Activated B cell treated with CpG ODN at 0.5 μM for 24 hours (primary cell): ENCODE data around the gene TACO1. TPM values are rescaled to one million over a fixed set of nuclear protein-coding genes. Genes with fewer than 3 reads are reported as not detected.

ENCODE experiments used
- ATAC-seq: fragments of 200-7000 bp; cut with Tn5 transposase; one replicate; pipeline ENCODE4 v1.10.0; 2021; ENCODE audit warnings: low read depth, mild to moderate bottlenecking, moderate library complexity
- CTCF ChIA-PET: fragments of 350-600 bp; sonication (Branson Sonifier 250); formaldehyde crosslinking; loops from one replicate; lab custom pipeline; 2021; ENCODE audit warnings: antibody characterized with exemption; lab: Charles Lee
- POLR2A ChIA-PET: fragments of 350-600 bp; sonication (Branson Sonifier 250); formaldehyde crosslinking; loops from one replicate; lab custom pipeline; 2021; ENCODE audit warnings: antibody characterized with exemption; lab: Charles Lee
- DNase-seq: peaks from one replicate; pipeline ENCODE4 v3.0.0; 2022
- H3K27ac Mint-ChIP-seq: one replicate; pipeline ENCODE4 v1.8.0; 2020; ENCODE audit warnings: mixed read lengths
- H3K27me3 Mint-ChIP-seq: one replicate; pipeline ENCODE4 v1.8.0; 2021; ENCODE audit warnings: mixed read lengths
- H3K36me3 Mint-ChIP-seq: one replicate; pipeline ENCODE4 v1.8.0; 2021; ENCODE audit warnings: low read depth, mixed read lengths
- H3K4me1 Mint-ChIP-seq: one replicate; pipeline ENCODE4 v1.8.0; 2021; ENCODE audit warnings: mixed read lengths
- H3K4me3 Mint-ChIP-seq: one replicate; pipeline ENCODE4 v1.8.0; 2020; ENCODE audit warnings: mild to moderate bottlenecking, mixed read lengths
- H3K9me3 Mint-ChIP-seq: one replicate; pipeline ENCODE4 v1.8.0; 2020; ENCODE audit warnings: mixed read lengths
- intact Hi-C: fragments of 100-400 bp; cut with micrococcal nuclease; formaldehyde crosslinking; loops from one replicate; pipeline ENCODE4 v1.15.1; 2024
- total RNA-seq: library from RNA; stranded (reverse); gene quantifications from 2 replicates; pipeline ENCODE4 v1.2.3, GENCODE V29; 2022
- TF ChIP-seq, protein P1 (sequence below): fragments of 200-600 bp; IDR thresholded peaks from one replicate; pipeline ENCODE4 v1.8.0; 2022; ENCODE audit warnings: antibody characterized with exemption, mild to moderate bottlenecking

The TACO1 gene
- total RNA-seq, 1 donor from 2014 or later: 19.1 TPM

DNA sequence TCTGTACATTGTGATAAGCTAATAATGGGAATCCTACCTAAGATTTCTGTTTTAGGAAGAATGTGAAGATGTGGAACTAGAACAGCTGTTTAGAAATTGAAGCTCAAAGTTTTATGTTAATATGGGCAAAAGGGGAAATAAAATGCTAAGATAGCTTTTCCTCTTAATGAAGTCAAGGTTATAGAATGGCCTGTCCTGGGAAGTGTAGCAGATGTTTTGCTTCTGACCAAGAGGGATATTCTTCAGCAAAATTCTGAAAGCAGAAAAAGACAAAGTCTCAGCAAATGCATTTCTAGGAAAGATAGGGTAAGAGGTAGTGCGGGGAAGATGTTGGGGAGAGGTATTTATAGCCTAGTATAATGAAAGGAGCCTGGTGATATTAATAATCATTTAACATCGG, 34.6 kb downstream of the TACO1 start:
- Mint-ChIP-seq H3K9me3 (no peaks in the 10 kb centered on the region), H3K36me3 (peaks cover 62% of the 10 kb centered on the region), H3K4me1 (peaks cover 5% of the 10 kb centered on the region), H3K27me3 (no peaks in the 10 kb centered on the region), H3K4me3 (no peak overlapping the region), H3K27ac (no peak overlapping the region)
- intact Hi-C loops: no loop called here
- ATAC-seq: no peak
- ChIA-PET POLR2A (interaction anchor here (0.6 kb wide), 2 partner anchors 26 to 137 kb away, joined by 3 to 6 read pairs; no protein-coding TSS in a partner anchor), CTCF (no interaction called here)
- DNase-seq: no peak
- TF ChIP-seq, protein P1, sequence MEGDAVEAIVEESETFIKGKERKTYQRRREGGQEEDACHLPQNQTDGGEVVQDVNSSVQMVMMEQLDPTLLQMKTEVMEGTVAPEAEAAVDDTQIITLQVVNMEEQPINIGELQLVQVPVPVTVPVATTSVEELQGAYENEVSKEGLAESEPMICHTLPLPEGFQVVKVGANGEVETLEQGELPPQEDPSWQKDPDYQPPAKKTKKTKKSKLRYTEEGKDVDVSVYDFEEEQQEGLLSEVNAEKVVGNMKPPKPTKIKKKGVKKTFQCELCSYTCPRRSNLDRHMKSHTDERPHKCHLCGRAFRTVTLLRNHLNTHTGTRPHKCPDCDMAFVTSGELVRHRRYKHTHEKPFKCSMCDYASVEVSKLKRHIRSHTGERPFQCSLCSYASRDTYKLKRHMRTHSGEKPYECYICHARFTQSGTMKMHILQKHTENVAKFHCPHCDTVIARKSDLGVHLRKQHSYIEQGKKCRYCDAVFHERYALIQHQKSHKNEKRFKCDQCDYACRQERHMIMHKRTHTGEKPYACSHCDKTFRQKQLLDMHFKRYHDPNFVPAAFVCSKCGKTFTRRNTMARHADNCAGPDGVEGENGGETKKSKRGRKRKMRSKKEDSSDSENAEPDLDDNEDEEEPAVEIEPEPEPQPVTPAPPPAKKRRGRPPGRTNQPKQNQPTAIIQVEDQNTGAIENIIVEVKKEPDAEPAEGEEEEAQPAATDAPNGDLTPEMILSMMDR: no peak

DNA sequence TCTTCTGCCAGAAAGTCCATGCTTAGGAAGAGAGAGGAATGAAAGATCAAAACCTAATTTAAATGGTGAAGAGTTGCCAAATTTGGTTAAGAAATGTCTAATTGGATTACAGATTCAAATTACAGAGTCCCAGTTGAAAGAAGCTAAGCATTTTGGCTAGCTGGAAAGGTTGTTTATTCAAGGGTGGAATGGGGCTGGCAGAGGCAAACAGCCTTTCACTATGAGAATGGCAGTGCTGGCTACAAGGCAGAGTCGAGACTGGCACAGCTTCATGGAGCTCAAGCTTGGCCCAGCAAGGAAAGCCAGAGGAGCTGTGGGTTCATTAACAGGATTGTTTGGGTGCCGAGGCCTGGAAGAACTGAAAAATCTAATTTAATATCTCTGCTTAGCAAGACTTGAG, 35.1 kb downstream of the TACO1 start:
- Mint-ChIP-seq H3K4me3 (no peak overlapping the region), H3K9me3 (no peaks in the 10 kb centered on the region), H3K4me1 (peaks cover 8% of the 10 kb centered on the region), H3K27me3 (no peaks in the 10 kb centered on the region), H3K27ac (no peak overlapping the region), H3K36me3 (peaks cover 62% of the 10 kb centered on the region)
- no peak for DNase-seq
- intact Hi-C loops: no loop called here
- TF ChIP-seq, protein P1: no peak
- ChIA-PET POLR2A (interaction anchor here (0.6 kb wide), 2 partner anchors 27 to 137 kb away, joined by 3 to 6 read pairs; no protein-coding TSS in a partner anchor), CTCF (no interaction called here)
- no peak for ATAC-seq

DNA sequence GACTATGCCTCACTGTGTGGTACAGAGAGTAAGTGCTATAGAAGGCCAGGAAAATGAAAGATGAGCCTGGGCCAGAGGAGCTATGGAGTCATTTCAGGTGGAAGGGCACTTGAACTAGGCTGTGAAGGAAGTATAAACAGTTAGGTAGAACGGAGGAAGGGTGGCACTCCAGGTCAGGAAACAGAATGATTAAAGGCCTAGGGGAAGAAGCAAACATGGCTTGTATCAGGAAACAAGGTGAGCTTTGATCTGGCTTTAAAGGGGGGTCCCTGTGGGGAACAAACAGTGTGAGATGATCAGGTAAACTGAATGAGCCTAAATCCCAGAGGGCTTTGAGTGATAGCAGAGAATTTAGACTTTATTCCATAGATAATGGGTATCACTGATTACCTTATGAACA, 38.4 kb downstream of the TACO1 start:
- DNase-seq (no peak), ATAC-seq (no peak)
- ChIA-PET CTCF (interaction anchor here (1.1 kb wide), 1 partner anchor 13 kb away, joined by 3 read pairs; no protein-coding TSS in a partner anchor), POLR2A (interaction anchor here (1.9 kb wide), 1 partner anchor 61 kb away, joined by 4 read pairs; the partner anchor contains the start of gene LIMD2)
- Mint-ChIP-seq H3K9me3 (no peaks in the 10 kb centered on the region), H3K27me3 (no peaks in the 10 kb centered on the region), H3K36me3 (peaks cover 49% of the 10 kb centered on the region), H3K27ac (no peak overlapping the region), H3K4me3 (no peak overlapping the region), H3K4me1 (peaks cover 16% of the 10 kb centered on the region)
- intact Hi-C loops: no loop called here
- TF ChIP-seq, protein P1: no peak

DNA sequence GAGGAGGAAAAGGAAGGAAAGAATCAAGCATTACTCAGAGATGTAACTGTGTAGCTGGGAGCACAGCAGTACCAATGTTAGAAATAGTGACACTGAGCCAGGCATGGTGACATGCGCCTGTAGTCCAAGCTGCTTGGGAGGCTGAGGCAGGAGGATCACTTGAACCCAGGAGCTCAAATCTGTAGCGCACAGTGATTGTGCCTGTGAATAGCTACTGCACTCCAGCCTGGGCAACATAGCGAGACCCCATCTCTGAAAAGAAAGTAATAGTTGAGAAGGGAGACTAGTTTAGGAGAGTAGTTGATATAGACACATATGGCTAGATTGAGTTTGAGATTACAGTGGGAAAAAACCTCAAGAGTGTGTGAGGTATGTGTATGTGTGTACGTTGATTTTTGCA, 39.3 kb downstream of the TACO1 start:
- no peak for ATAC-seq
- CTCF ChIA-PET: no interaction called here
- POLR2A ChIA-PET: no interaction called here
- no peaks in the 10 kb centered on the region for H3K27me3 Mint-ChIP-seq
- TF ChIP-seq, protein P1: no peak
- intact Hi-C loops: no loop called here
- peaks cover 24% of the 10 kb centered on the region for H3K4me1 Mint-ChIP-seq
- H3K27ac Mint-ChIP-seq: no peak overlapping the region
- no peaks in the 10 kb centered on the region for H3K9me3 Mint-ChIP-seq
- H3K36me3 Mint-ChIP-seq: peaks cover 42% of the 10 kb centered on the region
- no peak overlapping the region for H3K4me3 Mint-ChIP-seq
- DNase-seq: no peak

DNA sequence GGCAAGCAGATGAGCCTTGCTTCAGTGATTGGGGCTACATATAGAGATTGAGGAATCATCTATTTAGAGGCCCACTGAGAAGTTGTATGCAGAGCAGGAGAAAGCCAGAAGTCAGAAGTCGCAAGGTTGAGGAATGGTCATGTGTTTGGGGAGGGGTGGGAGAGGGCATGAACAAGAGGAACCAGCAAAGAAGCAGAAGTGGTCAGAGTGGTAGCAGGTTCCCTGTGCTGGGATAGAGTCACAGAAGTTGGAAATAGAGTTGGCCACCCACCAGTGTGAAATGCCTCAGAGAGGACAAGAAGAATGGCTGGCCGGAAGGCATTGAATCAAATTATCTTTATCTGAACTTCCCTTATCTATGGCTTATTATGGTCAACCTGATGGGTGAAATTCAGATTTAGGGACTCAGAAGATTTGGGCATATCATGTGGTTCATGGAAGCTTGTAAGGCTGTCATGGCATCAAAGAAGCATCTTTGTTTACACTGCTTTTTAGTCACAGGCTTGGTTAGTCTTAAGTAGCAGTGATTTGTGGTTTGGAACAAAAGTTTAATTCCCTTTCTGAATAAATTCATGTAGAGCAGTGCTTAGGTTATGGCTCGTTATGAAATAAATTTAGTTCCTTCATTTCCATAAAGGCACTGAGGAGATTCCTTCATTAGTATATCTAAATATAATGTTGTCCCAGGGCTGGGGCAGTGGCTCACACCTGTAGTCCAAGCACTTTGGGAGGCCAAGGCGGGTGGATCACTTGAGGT, 41.2 kb downstream of the TACO1 start:
- no peak for ATAC-seq
- Mint-ChIP-seq H3K36me3 (peaks cover 24% of the 10 kb centered on the region), H3K4me3 (no peak overlapping the region), H3K4me1 (peaks cover 42% of the 10 kb centered on the region), H3K27ac (no peak overlapping the region), H3K27me3 (no peaks in the 10 kb centered on the region), H3K9me3 (no peaks in the 10 kb centered on the region)
- TF ChIP-seq, protein P1: no peak
- no peak for DNase-seq
- ChIA-PET CTCF (no interaction called here), POLR2A (interaction anchor here (1.0 to 1.2 kb wide), 2 partner anchors 57 to 132 kb away, joined by 3 to 6 read pairs; partner anchors contain the start of gene CCDC47)
- intact Hi-C loops: no loop called here
